Measurements from ENCODE around the gene SERPINE2. TPM values are rescaled to one million over a fixed set of nuclear protein-coding genes. Genes with fewer than 3 reads are reported as not detected.
"Not testable (repeated sequence)": the region's sequence is repeated elsewhere in the genome, so short reads cannot be mapped to it uniquely, and the experiment has no call there.

SERPINE2 gene
- total RNA-seq, 1 experiment from 2014 or later = 231 TPM

GRCh38 chr2:223941579-223942277 lies 97.4 kb downstream of the SERPINE2 start:
- H3K4me3 Mint-ChIP-seq (ENCODE audit: unreplicated experiment) = peak overlapping the region; percentile 66
- intact Hi-C loops (cut with micrococcal nuclease) = loop anchor here (5.0 kb wide), 1 partner anchor 104 kb away; the partner anchor contains the start of gene AP1S3
- peak; percentile 54 for DNase-seq (ENCODE audit: unreplicated experiment)

GRCh38 chr2:223939438-223939837 lies 99.6 kb downstream of the SERPINE2 start:
- intact Hi-C loops (cut with micrococcal nuclease); DNase-seq (ENCODE audit: unreplicated experiment); H3K4me3 Mint-ChIP-seq (ENCODE audit: unreplicated experiment); H3K27me3 Mint-ChIP-seq (ENCODE audit: insufficient read depth, unreplicated experiment); BruUV-seq (replicated peaks); H3K9me3 Mint-ChIP-seq (ENCODE audit: unreplicated experiment); CTCF ChIA-PET; H3K27ac Mint-ChIP-seq (ENCODE audit: low read depth, unreplicated experiment): not testable (repeated sequence)
- Mint-ChIP-seq H3K4me1 (ENCODE audit: insufficient read depth, unreplicated experiment) (peaks cover 40% of the 10 kb centered on the region), H3K36me3 (ENCODE audit: insufficient read depth, unreplicated experiment) (peaks cover 20% of the 10 kb centered on the region)
- POLR2A ChIA-PET = interaction anchor here (0.6 to 1.0 kb wide), 2 partner anchors 9 to 730 kb away, joined by 3 read pairs; no protein-coding TSS in a partner anchor

More at GRCh38 chr2:223941579-223942277, 97.4 kb downstream of the SERPINE2 start:
- no peaks in the 10 kb centered on the region for H3K9me3 Mint-ChIP-seq (ENCODE audit: unreplicated experiment)
- no peak for TF ChIP-seq CTCF (IDR thresholded peaks at IDR 0.05; ENCODE audit: unreplicated experiment)
- peaks cover 28% of the 10 kb centered on the region for H3K4me1 Mint-ChIP-seq (ENCODE audit: insufficient read depth, unreplicated experiment)
- no peaks in the 10 kb centered on the region for H3K27me3 Mint-ChIP-seq (ENCODE audit: insufficient read depth, unreplicated experiment)
- peak overlapping the region; percentile 90 for H3K27ac Mint-ChIP-seq (ENCODE audit: low read depth, unreplicated experiment)
- H3K36me3 Mint-ChIP-seq (ENCODE audit: insufficient read depth, unreplicated experiment) = peaks cover 20% of the 10 kb centered on the region
- ChIA-PET CTCF (interaction anchor here (0.7 to 1.3 kb wide), 5 partner anchors 40 to 694 kb away, joined by 3 to 6 read pairs (median 4); no protein-coding TSS in a partner anchor), POLR2A (interaction anchor here (0.5 to 1.9 kb wide), 19 partner anchors 9 to 1757 kb away, joined by 3 to 10 read pairs (median 3); partner anchors contain the start of genes AP1S3 and MRPL44)
- no TSS peak for BruUV-seq (replicated peaks)

DNA sequence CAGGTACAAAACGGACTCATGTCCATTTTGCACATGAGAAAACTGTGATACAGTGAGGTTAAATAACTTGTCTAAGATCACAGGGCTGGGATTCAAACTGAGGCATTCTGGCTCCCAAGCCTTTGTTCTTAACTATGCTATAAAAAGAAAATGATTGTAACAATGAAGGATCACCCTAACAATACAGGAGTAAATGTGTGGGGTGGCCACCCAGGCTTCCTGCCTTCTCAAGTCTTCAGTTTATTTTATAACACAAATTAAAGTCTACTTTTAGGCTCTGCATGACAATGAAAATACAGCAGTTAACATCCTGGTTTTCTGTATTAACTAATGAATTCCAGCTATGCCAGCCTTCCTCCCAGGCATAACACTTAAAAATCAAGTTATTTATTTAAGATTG lies 101.6 kb downstream of the SERPINE2 start:
- intact Hi-C loops (cut with micrococcal nuclease) = no loop called here
- Mint-ChIP-seq H3K4me3 (ENCODE audit: unreplicated experiment) (no peak overlapping the region), H3K4me1 (ENCODE audit: insufficient read depth, unreplicated experiment) (peaks cover 29% of the 10 kb centered on the region), H3K27me3 (ENCODE audit: insufficient read depth, unreplicated experiment) (no peaks in the 10 kb centered on the region), H3K27ac (ENCODE audit: low read depth, unreplicated experiment) (no peak overlapping the region), H3K9me3 (ENCODE audit: unreplicated experiment) (no peaks in the 10 kb centered on the region), H3K36me3 (ENCODE audit: insufficient read depth, unreplicated experiment) (peaks cover 14% of the 10 kb centered on the region)
- CTCF ChIA-PET = interaction anchor here (1.1 kb wide), 1 partner anchor 27 kb away, joined by 3 read pairs; no protein-coding TSS in a partner anchor
- TF ChIP-seq CTCF (IDR thresholded peaks at IDR 0.05; ENCODE audit: unreplicated experiment) = no peak
- POLR2A ChIA-PET = no interaction called here
- no peak for DNase-seq (ENCODE audit: unreplicated experiment)
- BruUV-seq (replicated peaks) = no TSS peak

DNA sequence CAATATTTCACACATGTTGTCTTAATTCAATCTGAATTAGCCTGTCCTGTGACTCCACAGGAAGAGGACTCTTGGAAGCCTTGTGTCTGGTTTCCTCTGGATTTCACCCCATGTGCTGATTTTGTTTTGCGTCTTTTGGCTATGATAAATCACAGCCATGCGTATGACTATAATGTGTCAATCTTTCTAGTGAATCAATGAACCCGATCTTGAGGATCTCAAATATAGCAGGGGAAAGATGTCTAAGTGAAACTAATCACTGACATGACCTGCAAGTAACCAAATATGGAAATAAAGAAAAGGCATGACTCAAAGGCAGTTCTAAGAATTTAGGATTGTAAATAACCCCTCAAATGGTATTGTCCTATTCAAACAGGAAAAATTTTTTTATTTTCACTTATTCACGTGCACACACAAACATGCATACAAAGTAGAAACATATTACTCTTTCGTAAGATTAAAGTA lies 102.2 kb downstream of the SERPINE2 start:
- peaks cover 27% of the 10 kb centered on the region for H3K4me1 Mint-ChIP-seq (ENCODE audit: insufficient read depth, unreplicated experiment)
- H3K36me3 Mint-ChIP-seq (ENCODE audit: insufficient read depth, unreplicated experiment) = peaks cover 14% of the 10 kb centered on the region
- no peak overlapping the region for H3K4me3 Mint-ChIP-seq (ENCODE audit: unreplicated experiment)
- TF ChIP-seq CTCF (IDR thresholded peaks at IDR 0.05; ENCODE audit: unreplicated experiment) = no peak
- no peak overlapping the region for H3K27ac Mint-ChIP-seq (ENCODE audit: low read depth, unreplicated experiment)
- POLR2A ChIA-PET = no interaction called here
- CTCF ChIA-PET = interaction anchor here (1.1 kb wide), 1 partner anchor 10 kb away, joined by 3 read pairs; no protein-coding TSS in a partner anchor
- no peak for DNase-seq (ENCODE audit: unreplicated experiment)
- BruUV-seq (replicated peaks) = no TSS peak
- H3K27me3 Mint-ChIP-seq (ENCODE audit: insufficient read depth, unreplicated experiment) = no peaks in the 10 kb centered on the region
- H3K9me3 Mint-ChIP-seq (ENCODE audit: unreplicated experiment) = no peaks in the 10 kb centered on the region
- intact Hi-C loops (cut with micrococcal nuclease) = no loop called here
